ENCODE results near the gene AURKAIP1.

The AURKAIP1 gene

GRCh38 chr1:1345860-1346500, 29.0 kb downstream of the AURKAIP1 start:
- Histone ChIP-seq H3K27me3 (ENCODE audit: insufficient read depth, poor library complexity, severe bottlenecking) (no peaks in the 10 kb centered on the region), H3K4me3 (replicated peaks; ENCODE audit: insufficient read depth, low read length) (no peak overlapping the region), H3K27ac (replicated peaks) (no peak overlapping the region)
- no peak for TF ChIP-seq POLR2AphosphoS5 (IDR thresholded peaks at IDR 0.05; ENCODE audit: low read depth)
- no peak for TF ChIP-seq CTCF (IDR thresholded peaks at IDR 0.05; ENCODE audit: insufficient read depth, low read length)
- TF ChIP-seq GABPA (IDR thresholded peaks at IDR 0.05; ENCODE audit: low read depth): no peak
- no peak for TF ChIP-seq SPI1 (IDR thresholded peaks at IDR 0.05; ENCODE audit: borderline replicate concordance, low read depth)
- no peak for TF ChIP-seq REST (IDR thresholded peaks at IDR 0.05; ENCODE audit: insufficient replicate concordance, low read depth)
- DNase-seq (ENCODE audit: low read depth in 1 of 2, low spot score in 1 of 2): no peak

GRCh38 chr1:1345384-1345783, 29.6 kb downstream of the AURKAIP1 start:
- DNase-seq (ENCODE audit: low read depth in 1 of 2, low spot score in 1 of 2): no peak

More at GRCh38 chr1:1345384-1345783, 29.6 kb downstream of the AURKAIP1 start:
- no peaks in the 10 kb centered on the region for H3K27me3 ChIP-seq (ENCODE audit: insufficient read depth, poor library complexity, severe bottlenecking)
- TF ChIP-seq REST (IDR thresholded peaks at IDR 0.05; ENCODE audit: insufficient replicate concordance, low read depth): no peak
- no peak for TF ChIP-seq CTCF (IDR thresholded peaks at IDR 0.05; ENCODE audit: insufficient read depth, low read length)
- no peak for TF ChIP-seq POLR2AphosphoS5 (IDR thresholded peaks at IDR 0.05; ENCODE audit: low read depth)
- no peak for TF ChIP-seq GABPA (IDR thresholded peaks at IDR 0.05; ENCODE audit: low read depth)
- TF ChIP-seq SPI1 (IDR thresholded peaks at IDR 0.05; ENCODE audit: borderline replicate concordance, low read depth): no peak
- no peak overlapping the region for H3K4me3 ChIP-seq (replicated peaks; ENCODE audit: insufficient read depth, low read length)
- H3K27ac ChIP-seq (replicated peaks): no peak overlapping the region

All from HL-60 (cell line).